GM19239 (cell line): ENCODE data around the gene HHIPL1.

Source experiments
- DNase-seq: peaks from one replicate; pipeline ENCODE4 v3.0.0; 2011; ENCODE audit warnings: low spot score; ENCODE audit not compliant: insufficient read length
- FAIRE-seq: peaks from 2 replicates; lab custom pipeline; 2011; peaks lifted over from hg19 to GRCh38; lab: Jason Lieb, UNC

Gene HHIPL1

GRCh38 chr14:99672506-99673304 lies 27.8 kb downstream of the HHIPL1 start:
- no peak for FAIRE-seq

GRCh38 chr14:99673305-99674063 lies 28.6 kb downstream of the HHIPL1 start:
- DNase-seq (no peak), FAIRE-seq (no peak)

More at GRCh38 chr14:99672506-99673304, 27.8 kb downstream of the HHIPL1 start:
- no peak for DNase-seq

- no peak for FAIRE-seq
These were observed 29.2 kb downstream of the HHIPL1 start for GRCh38 chr14:99674064-99674650.

GRCh38 chr14:99674776-99675381 lies 29.9 kb downstream of the HHIPL1 start:
- FAIRE-seq (no peak), DNase-seq (no peak)

More at GRCh38 chr14:99674064-99674650, 29.2 kb downstream of the HHIPL1 start:
- DNase-seq: no peak

- no peak for FAIRE-seq
These were observed 30.5 kb downstream of the HHIPL1 start for GRCh38 chr14:99675382-99675835.

GRCh38 chr14:99675951-99676350 lies 31.0 kb downstream of the HHIPL1 start:
- FAIRE-seq (no peak), DNase-seq (no peak)

More at GRCh38 chr14:99675382-99675835, 30.5 kb downstream of the HHIPL1 start:
- DNase-seq: no peak

- FAIRE-seq (no peak), DNase-seq (no peak)
These were observed 31.7 kb downstream of the HHIPL1 start for GRCh38 chr14:99676657-99677056.

GRCh38 chr14:99677231-99678140 lies 32.6 kb downstream of the HHIPL1 start:
- no peak for DNase-seq
- no peak for FAIRE-seq

GRCh38 chr14:99678198-99678597 lies 33.3 kb downstream of the HHIPL1 start:
- DNase-seq (no peak), FAIRE-seq (no peak)

GRCh38 chr14:99679111-99679510 lies 34.2 kb downstream of the HHIPL1 start:
- DNase-seq (no peak), FAIRE-seq (no peak)

- no peak for DNase-seq
- FAIRE-seq: no peak
These were observed 34.6 kb downstream of the HHIPL1 start for GRCh38 chr14:99679543-99679942.

- DNase-seq (no peak), FAIRE-seq (no peak)
These were observed 35.1 kb downstream of the HHIPL1 start for GRCh38 chr14:99679996-99680395.

- no peak for DNase-seq
- FAIRE-seq: no peak
These were observed 36.3 kb downstream of the HHIPL1 start for GRCh38 chr14:99681101-99681831.

GRCh38 chr14:99681832-99682148 lies 36.9 kb downstream of the HHIPL1 start:
- no peak for FAIRE-seq
- DNase-seq: no peak

- peak; percentile 62 for FAIRE-seq
- DNase-seq: peak; percentile 78
These were observed 38.1 kb downstream of the HHIPL1 start for GRCh38 chr14:99682809-99683618.

GRCh38 chr14:99683619-99684409 lies 38.9 kb downstream of the HHIPL1 start, which contains the start of gene CYP46A1:
Gene CYP46A1 (plus strand): TSS chr14:99684298. CDS start chr14:99684418, 120 bp downstream.
- FAIRE-seq (peak; percentile 95), DNase-seq (peak; percentile 98)

GRCh38 chr14:99684410-99684934 lies 39.5 kb downstream of the HHIPL1 start:
- DNase-seq (no peak), FAIRE-seq (no peak)
